HG02840 (cell line): ENCODE measurements around the gene EFEMP2.
A peak's percentile ranks its signal among the peaks of the same experiment; 100 is the strongest.
"Not testable (repeated sequence)": the region's sequence is repeated elsewhere in the genome, so short reads cannot be mapped to it uniquely, and the experiment has no call there.

Experiments used
- ATAC-seq: cut with Tn5 transposase; IDR thresholded peaks from one replicate; pipeline ENCODE4 v1.9.1; 2021; ENCODE audit warnings: mild to moderate bottlenecking, moderate library complexity, moderate number of reproducible peaks; ENCODE audit not compliant: unreplicated experiment, low FRiP score

The EFEMP2 gene

DNA sequence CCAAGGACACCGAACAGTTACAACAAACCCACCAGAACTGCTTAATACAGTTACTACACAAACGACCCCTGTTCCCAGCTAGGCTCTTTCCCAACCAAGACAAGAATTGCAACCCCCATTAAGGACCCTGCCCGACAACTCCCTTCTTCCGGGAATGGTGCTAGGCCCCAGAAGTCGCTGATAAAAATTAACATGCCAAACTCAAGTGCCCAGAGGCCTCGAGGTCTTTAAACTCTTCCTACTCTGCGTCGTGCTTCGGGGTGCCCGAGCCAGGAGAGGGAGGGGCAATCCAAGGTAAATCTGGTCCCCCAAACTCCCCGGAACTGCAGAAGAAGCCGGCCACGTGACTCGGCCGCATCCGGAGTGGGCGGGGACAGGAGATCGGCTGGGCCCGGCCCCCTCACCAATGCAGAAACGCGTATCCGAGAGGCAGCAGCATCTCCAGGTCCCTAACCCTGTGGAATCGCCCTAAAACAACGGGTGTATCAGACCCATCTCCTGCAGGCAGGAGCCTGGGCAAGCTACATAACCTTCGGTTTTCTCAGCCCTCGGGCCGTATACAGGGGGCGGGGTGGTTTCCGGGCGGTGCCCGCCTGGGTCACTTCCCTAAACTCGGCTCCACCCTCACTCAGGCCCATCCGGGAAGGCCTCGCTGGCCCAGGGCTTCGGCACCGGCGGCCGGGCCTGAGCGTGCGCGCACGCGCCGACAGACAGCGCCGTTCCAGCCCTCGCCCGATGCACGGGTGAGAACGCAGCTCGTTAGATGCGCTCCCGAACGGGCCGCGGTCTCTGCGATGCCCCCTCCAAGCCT is 15.7 kb downstream of the EFEMP2 start:
- ATAC-seq, result peak; percentile 33

DNA sequence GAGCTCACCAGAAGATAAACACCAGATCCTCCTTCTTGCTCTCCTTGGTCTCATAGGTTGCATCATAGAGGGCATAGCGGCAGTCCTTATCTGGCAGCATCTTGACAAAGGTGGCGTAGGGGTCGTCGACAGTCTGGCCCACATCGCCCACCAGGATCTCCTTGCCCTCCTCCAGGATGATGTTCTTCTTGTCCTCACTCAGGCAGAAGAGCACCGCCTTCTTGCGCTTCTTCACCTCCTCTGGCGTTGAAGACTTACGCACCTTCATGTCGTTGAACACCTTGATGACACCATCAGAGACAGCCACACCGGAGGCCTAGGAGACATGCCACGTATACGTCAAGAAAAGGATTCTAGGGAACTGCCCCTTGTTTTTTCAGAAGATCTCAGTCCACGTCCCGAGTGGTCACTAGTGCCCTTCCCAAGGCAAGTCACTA is 16.7 kb downstream of the EFEMP2 start:
- ATAC-seq, result no peak

DNA sequence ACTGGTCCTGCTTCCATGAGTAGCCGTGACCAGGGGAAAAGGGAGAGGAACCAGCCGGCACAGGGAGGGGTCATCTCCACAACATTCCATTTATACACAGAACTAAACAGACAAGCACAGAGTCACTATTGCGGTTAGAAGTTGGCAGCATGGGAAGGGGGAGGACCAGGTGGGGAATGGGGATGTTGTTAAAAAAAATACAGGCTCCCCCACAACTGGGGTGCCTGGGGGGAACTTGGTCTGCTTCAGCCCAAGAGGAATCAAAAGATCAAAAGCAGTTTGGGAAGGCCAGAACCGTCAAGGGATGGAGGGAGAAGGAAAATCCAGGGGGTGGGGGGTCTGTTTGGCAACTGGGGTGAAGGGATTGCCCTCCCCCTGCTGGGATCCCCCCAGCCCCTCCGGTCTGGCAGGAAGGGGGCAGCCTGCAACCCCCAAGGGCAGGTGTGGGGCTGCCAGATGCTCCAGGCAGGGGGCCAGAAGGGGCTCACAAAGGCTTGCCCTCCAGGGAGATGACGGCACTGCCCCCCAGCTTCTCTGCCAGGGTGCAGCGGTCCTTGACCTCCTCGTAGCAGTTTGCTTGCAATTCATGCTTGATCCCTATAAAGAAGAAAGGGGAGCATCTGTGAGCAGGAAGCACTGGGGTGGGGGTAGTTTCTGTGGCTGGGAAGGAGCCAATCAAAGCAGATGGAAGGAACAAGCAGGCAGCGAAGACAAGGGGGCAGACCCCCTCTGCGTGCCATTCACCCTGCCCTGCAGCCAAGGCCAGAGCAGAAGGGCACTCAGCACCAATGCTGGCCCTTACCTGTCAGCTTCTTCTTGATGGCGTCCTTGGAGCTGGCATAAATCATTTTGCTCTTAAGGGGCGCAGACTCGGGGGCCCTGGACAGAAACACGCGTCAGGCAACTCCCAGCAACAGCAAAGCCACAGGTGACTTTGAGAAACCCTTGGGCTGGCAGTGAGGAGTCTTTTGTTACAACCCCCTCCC is 17.5 kb downstream of the EFEMP2 start:
- no peak for ATAC-seq

DNA sequence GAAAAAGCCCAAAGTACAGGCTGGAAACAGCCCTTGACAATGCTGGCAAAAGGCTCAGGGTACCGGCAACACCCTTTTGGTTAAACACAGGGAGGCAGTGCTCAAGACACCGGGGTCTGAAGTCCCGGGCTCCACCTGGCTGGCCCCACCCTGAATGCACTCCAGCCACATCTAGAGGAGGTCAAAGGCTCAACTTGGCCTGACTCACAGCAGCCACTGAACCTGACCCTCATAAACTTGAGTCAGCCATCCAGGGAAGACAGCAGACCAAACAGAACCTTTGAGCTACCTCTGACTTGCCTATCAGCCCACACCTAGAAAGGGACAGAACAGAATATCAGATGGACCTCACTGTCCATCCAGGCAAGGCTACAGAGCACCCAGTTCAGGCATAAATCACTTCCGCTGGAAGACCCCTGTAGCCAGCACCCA is 18.4 kb downstream of the EFEMP2 start:
- no peak for ATAC-seq

DNA sequence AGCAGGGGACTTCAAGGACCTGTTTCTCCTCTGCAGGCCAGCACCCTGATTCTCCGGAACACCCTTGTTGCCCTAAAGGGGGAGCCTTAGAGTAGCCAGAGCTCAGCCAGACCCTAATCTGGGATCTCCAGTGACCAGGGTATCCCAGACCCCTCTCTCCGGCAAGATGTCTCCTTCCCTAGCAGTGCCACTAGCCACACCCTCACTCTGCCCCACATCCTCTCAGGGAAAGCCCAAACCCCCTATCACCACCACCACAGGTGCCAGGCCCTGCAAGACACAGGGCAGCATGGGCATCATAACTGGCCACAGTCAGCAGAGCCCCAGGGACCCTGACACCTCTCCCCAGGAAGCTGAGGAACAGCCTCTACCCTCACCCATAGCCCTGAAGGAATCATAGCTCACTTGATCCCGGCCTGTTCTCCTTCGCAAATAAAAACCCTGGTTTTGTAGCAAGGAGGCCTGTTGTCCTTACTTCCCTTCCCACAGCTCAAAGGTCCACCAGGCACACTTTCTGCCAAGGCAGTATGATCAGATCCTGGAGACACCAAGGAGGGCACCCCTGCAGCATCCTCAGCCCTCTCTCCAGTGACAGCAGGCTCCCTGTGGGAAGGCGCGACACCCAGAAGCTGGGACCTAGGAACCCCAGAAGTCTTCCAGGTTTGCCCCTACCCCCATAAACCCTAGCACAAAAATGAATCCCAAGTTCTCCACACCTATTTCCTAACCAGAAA is 19.2 kb downstream of the EFEMP2 start:
- ATAC-seq, result no peak

DNA sequence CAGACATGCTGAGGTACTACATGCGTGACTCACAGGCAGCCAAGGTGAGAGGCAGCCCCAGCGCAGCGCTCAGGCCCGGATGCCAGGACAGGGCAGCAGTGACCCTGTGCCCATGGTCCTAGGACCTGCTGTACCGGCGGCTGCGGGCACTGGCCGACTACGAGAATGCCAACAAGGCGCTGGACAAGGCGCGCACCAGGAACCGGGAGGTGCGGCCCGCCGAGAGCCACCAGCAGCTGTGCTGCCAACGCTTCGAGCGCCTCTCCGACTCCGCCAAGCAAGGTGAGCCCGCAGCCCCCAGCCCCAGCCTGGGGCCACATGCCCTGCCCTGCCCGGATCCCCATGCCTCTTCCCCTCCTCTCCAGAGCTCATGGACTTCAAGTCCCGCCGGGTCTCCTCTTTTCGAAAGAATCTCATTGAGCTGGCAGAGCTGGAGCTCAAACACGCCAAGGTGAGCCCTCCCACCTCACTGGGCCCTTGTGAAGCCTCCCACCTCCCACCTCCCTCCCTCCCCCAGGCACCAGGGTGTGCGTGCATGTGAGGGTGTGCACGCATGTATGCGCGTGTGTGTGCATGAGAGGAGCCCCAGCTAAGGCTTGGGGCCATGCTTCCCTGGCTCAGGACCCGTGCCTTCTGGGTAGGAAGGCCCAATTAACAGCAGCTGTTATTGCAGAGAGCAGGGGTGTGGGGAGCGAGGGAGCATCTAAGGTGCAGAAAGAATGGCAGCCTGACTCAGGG is 19.9 kb downstream of the EFEMP2 start:
- no peak for ATAC-seq

DNA sequence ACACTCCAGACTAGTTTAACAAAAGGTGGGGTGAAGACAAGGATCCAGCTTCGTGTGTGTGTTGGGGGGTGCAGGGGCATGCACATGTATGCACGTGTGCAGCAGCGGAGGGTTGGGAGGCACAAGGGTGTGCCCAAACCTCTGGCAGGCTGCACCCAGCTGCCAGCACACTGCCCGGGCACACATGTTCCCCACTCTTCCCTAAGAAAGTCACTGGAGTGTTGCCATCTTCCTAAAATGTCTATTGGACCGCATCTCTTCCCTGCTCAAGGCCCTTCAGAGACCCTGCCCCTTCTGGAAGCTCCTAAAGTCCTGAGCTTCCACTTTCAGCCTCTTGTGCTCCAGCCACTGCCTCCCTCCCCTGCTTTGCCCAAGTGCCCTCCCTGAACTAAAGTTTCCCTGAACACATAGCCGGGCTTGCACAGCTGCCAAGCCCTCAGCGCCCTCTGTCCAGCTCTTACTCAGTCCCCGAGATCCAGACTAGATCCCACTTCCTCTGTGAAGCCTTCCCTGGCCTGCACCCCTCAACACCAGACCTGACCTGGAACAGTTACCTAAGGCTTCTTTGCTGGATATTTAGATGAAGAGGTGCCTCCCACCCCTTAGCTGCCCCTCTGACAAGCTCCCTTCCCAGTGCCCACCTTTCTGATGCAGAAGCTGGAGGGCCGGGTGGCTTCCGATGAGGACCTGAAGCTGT is 20.6 kb downstream of the EFEMP2 start:
- no peak for ATAC-seq

DNA sequence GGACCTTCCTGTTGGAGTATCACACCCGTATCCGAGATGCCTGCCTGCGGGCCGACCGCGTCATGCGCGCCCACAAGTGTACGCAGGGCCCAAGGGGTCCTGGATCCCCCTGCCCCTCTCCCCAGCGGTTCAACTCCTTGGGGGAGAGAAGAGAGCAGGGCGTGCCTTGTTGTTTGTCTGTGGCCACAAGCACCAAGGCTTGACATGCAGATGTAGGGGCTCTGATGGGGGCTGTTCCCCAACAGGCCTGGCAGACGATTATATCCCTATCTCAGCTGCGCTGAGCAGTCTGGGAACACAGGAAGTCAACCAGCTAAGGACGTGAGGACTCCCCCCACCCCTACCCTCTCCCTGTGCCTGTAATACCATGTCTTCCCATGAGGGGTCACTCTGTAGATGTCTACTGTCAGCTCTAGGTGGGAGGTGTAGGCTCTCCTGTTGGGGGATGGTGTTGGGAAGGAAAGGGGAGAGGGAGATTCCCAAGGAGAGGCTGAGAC is 21.5 kb downstream of the EFEMP2 start:
- ATAC-seq, result no peak

DNA sequence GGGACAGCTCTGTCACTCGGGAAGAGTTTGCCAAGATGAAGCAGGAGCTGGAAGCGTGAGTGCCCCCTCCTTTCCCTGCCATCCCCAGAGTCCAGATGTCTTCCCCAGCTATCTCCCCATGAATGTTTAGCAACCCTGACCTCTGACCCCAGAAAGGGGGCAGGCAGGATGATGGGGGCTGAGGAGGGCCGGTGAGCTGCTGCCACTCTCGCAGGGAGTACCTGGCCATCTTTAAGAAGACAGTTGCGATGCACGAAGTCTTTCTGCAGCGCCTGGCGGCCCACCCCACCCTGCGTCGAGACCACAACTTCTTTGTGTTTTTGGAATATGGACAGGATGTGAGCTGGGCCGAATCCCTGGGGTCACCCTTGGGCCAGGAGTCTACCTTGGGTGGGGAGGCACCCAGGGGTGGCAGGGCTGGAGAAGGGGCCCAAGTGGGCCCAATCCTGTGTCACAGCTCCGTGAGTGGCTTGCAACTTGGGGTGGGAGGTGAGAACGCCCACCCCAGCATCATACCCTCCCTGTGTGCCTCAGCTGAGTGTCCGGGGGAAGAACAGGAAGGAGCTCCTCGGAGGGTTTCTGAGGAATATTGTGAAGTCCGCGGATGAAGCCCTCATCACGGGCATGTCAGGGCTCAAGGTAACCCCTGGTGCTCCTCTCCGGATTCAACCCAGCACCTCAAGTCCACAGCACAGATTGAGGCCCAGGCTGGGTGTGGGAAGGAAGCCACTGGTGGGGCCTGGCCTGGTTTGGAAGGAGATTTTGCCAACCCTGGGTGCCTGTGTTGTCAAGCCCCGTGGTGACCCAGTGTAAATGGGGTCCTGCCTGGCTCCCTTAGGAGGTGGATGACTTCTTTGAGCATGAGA is 22.1 kb downstream of the EFEMP2 start:
- ATAC-seq, result no peak

DNA sequence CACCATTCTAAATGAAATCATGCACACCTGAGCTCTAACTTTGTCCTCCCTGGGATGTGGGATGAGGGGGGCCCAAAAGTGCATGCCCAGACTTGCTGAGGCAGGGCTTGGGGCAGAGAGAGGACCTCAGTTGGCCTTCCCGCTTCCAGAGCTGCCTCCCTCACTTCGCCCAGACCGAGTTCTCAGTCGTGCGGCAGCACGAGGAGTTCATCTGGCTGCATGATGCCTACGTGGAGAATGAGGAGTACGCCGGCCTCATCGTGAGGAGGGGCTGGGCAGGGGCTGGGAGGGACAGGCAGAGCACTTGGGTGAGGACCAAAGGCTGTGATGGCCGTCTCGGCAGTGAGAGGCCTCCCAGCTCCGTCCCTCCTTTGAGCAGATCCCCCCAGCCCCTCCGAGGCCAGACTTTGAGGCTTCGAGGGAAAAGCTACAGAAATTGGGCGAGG is 22.8 kb downstream of the EFEMP2 start:
- ATAC-seq, result no peak

DNA sequence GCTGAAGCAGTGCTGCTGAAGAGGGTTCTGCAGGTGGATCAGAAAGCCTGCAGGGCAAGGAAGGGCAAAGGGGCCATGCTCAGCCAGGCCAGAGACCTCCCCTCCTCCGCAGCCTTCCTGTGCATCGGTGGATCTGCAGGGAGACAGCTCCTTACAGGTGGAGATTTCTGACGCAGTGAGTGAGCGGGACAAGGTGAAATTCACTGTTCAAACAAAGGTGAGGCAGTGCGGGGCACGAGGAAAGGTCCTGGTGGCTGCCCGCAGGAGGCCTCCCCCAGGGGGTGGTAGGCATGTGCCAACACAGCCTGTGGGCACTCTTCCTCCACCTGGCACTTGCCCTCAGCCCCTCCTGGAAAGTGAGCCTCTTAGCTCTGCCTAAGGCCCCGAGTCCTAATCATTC is 23.2 kb downstream of the EFEMP2 start:
- no peak for ATAC-seq

DNA sequence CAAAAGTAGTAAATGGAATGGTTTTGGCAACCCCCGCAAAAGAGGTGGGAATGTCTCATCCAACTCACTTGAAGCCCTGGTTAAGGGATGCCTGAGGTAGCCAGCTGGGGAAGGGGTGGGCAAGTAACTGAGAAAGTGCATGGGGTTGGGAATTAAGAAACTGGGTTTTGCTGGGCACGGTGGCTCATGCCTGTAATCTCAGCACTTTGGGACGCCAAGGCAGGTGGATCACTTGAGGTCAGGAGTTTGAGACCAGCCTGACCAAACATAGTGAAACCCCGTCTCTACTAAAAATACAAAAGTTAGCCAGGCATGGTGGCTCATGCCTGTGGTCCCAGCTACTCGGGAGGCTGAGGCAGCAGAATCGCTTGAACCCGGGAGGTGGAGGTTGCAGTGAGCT is 23.9 kb downstream of the EFEMP2 start:
- ATAC-seq, result not testable (repeated sequence)

DNA sequence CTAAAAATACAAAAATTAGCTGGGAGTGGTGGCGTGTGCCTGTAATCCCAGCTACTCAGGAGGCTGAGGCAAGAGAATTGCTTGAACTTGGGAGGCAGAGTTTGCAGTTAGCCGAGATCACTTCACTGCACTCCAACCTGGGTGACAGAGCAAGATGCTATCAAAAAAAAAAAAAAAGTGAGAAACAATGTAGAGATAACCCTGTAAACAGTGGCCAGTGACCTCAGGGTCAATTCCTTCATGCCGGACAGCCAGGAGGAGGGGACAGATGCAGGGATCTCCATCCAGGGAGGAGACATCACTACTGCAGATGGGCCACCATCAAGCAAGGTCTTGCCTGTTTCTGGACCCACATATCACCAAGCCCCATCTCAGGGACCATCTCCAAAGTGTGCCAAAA is 24.9 kb downstream of the EFEMP2 start:
- ATAC-seq, result no peak

DNA sequence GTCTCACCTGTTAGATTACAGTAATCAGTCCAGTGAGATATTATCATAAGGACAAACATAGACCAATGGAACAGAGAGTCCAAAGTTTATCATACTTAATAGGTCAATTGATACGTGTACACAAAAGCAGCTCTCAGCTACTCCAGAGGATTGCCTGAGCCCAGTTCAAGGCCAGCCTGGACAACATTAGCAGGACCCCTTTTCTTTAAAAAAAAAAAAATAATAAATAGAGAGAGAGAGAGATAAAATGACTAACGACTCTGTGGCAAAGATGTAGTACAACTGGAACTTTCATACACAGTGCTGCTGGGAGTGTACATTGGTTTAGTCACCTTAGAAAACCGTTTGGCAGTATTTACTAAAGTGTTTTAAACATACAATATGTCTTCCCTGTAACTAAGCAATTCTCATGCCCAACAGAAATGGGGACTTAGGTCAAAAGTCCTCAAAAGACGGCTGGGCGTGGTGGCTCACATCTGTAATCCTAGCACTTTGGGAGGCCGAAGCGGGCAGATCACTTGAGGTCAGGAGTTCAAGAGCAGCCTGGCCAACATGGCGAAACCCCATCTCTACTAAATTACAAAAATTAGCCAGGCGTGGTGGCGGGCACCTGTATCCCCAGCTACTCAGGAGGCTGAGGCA is 28.2 kb downstream of the EFEMP2 start:
- no peak for ATAC-seq

DNA sequence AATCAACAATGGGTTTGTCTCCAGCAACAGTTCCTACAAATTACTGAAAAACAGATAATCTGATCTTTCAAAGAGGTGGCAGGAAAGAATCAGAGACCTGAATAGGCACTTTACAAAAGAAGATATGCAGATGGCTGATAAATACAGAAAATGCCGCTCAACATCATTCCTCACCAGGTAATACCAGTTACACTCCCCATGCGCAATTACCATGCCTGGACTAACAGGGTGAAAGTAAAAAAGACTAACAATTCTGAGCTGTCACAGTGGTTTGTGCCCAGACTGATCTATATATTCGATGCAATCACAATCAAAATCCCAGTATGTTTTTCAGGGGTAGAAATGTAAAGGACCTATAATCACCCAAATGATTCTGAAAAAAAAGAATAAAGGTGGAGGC is 28.8 kb downstream of the EFEMP2 start:
- ATAC-seq, result no peak

DNA sequence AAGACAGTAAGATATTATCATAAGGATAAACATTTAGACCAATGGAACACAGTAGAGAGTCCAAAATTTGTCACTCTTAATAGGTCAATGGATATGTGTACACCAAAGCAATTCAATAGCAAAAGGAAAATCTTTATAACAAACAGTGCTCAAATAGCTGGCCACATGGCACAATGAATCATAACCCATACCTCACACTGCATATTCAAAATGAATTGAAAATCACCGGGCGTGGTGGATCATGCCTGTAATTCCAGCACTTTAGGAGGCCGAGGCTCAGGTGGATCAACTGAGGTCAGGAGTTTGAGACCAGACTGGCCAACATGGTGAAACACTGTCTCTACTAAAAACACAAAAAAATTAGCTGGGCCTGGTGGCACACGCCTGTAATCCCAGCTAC is 30.5 kb downstream of the EFEMP2 start:
- ATAC-seq, result no peak

DNA sequence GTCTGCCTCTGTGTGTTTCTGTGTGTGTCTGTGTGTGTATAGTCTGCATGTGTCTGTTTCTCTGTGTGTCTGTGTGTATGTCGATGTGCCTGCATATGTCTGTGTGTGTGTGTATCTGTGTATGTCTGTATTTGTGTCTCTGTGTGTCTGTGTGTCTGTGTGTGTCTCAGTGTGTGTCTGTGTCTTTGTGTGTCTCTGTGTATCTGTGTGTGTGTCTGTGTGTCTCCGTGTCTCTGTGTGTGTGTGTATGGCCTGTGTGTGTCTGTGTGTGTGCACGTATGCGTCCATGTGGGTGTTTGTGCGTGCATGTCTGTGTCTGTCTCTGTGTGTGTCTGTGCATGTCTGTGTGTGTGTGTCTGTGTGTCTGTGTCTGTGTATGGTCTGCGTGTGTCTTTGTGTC is 38.4 kb downstream of the EFEMP2 start:
- ATAC-seq, result no peak
